SK-N-SH treated with all-trans-retinoic acid at 6 μM for 48 hours (cell line): ENCODE measurements around the gene ARRDC3.

Experiments
- ARNTL ChIP-seq: fragments of 450-650 bp; formaldehyde crosslinking; IDR thresholded peaks from 2 replicates; pipeline ENCODE4 v1.5.0; 2020; ENCODE audit warnings: low read depth, mild to moderate bottlenecking, moderate library complexity, borderline replicate concordance
- CREB5 ChIP-seq: fragments of 250-450 bp; sonication (Bioruptor Pico); IDR thresholded peaks from 2 replicates; pipeline ENCODE4 v1.5.1; 2020; ENCODE audit warnings: low read depth, mild to moderate bottlenecking, moderate library complexity
- GLIS3 ChIP-seq: fragments of 250-450 bp; sonication (Bioruptor Pico); IDR thresholded peaks from 2 replicates; pipeline ENCODE4 v1.5.0; 2020; ENCODE audit warnings: mild to moderate bottlenecking, moderate library complexity
- PATZ1 ChIP-seq: fragments of 250-450 bp; sonication (Bioruptor Pico); IDR thresholded peaks from 2 replicates; pipeline ENCODE4 v1.8.0; 2020; ENCODE audit warnings: mild to moderate bottlenecking, moderate library complexity, borderline replicate concordance
- POU6F1 ChIP-seq: fragments of 250-450 bp; sonication (Bioruptor Pico); IDR thresholded peaks from 2 replicates; pipeline ENCODE4 v1.8.0; 2021; ENCODE audit warnings: low read depth, mild to moderate bottlenecking, moderate library complexity, borderline replicate concordance
- PPARA ChIP-seq: fragments of 250-450 bp; sonication (Bioruptor Pico); IDR thresholded peaks from 2 replicates; pipeline ENCODE4 v1.5.0; 2020; ENCODE audit warnings: mild to moderate bottlenecking, borderline replicate concordance
- SNAI2 ChIP-seq: fragments of 250-450 bp; sonication (Bioruptor Pico); IDR thresholded peaks from 2 replicates; pipeline ENCODE4 v1.5.0; 2020; ENCODE audit warnings: mild to moderate bottlenecking, moderate library complexity
- TSHZ2 ChIP-seq: fragments of 250-450 bp; sonication (Bioruptor Pico); IDR thresholded peaks from 2 replicates; pipeline ENCODE4 v1.5.0; 2020; ENCODE audit warnings: mild to moderate bottlenecking, moderate library complexity
- ZC3H10 ChIP-seq: fragments of 250-450 bp; sonication (Bioruptor Pico); IDR thresholded peaks from 2 replicates; pipeline ENCODE4 v1.5.1; 2021; ENCODE audit warnings: mild to moderate bottlenecking, moderate library complexity
- ZFP30 ChIP-seq: fragments of 450-650 bp; formaldehyde crosslinking; IDR thresholded peaks from 2 replicates; pipeline ENCODE4 v1.5.0; 2022; ENCODE audit warnings: mild to moderate bottlenecking, moderate library complexity
- ZNF8 ChIP-seq: fragments of 450-650 bp; formaldehyde crosslinking; IDR thresholded peaks from 2 replicates; pipeline ENCODE4 v1.5.0; 2020; ENCODE audit warnings: mild to moderate bottlenecking, moderate library complexity

GRCh38 chr5:91357012-91357634, 26.0 kb downstream of the ARRDC3 start:
- TF ChIP-seq CREB5 (CRISPR knock-in tag) (no peak), ARNTL (CRISPR knock-in tag) (no peak), GLIS3 (CRISPR knock-in tag) (no peak), ZNF8 (CRISPR knock-in tag) (no peak), TSHZ2 (CRISPR knock-in tag) (no peak), ZFP30 (CRISPR knock-in tag) (no peak), PPARA (CRISPR knock-in tag) (no peak), POU6F1 (CRISPR knock-in tag) (no peak), SNAI2 (no peak), ZC3H10 (CRISPR knock-in tag) (no peak), PATZ1 (CRISPR knock-in tag) (no peak)
